K562 (cell line): ENCODE measurements around the gene FN3KRP.

ENCODE experiments used
- HNRNPL ChIP-seq: fragments of 200-400 bp; formaldehyde crosslinking; IDR thresholded peaks from 2 replicates; pipeline ENCODE4 v1.6.1; 2017; ENCODE audit warnings: low read depth, mild to moderate bottlenecking, low read length
- JUN ChIP-seq, 2 experiments: sonication (generic) in 1 of 2; formaldehyde crosslinking in 1 of 2; IDR thresholded peaks; 2 replicates each; pipeline versions ENCODE4 v1.6.1 to v1.8.0; 2012 to 2022; ENCODE audit warnings: borderline replicate concordance in 2 of 2, mild to moderate bottlenecking in 2 of 2, improper control_type of control experiment in 1 of 2, low read depth in 1 of 2, low read length in 1 of 2, missing genetic modification reagents in 1 of 2
- NFXL1 ChIP-seq: fragments of 450-650 bp; formaldehyde crosslinking; IDR thresholded peaks from 2 replicates; pipeline ENCODE4 v1.4.0; 2021; ENCODE audit warnings: mild to moderate bottlenecking
- NR3C1 ChIP-seq: sonication (generic); formaldehyde crosslinking; IDR thresholded peaks from 2 replicates; pipeline ENCODE4 v1.8.1; 2022; ENCODE audit warnings: missing genetic modification reagents
- POLR2AphosphoS5 ChIP-seq: IDR thresholded peaks from 2 replicates; pipeline ENCODE4 v1.6.1; 2011; ENCODE audit warnings: mild to moderate bottlenecking, low read depth, low read length, moderate library complexity; ENCODE audit not compliant: control insufficient read depth, insufficient read depth
- ZNF23 ChIP-seq: fragments of 250-450 bp; sonication (Bioruptor Pico); IDR thresholded peaks from 2 replicates; pipeline ENCODE4 v1.4.0; 2020; ENCODE audit warnings: mild to moderate bottlenecking
- ZNF274 ChIP-seq: IDR thresholded peaks from 2 replicates; pipeline ENCODE4 v1.6.1; 2011; ENCODE audit warnings: low read depth, mild to moderate bottlenecking, low read length, moderate library complexity, borderline replicate concordance
- TF ChIP-seq, protein P1 (sequence below), 3 experiments: IDR thresholded peaks in 2 of 3; conservative IDR thresholded peaks in 1 of 3; 2 replicates each; pipeline ENCODE4 v1.5.1; 2011 to 2012; ENCODE audit warnings: low read length in 3 of 3, mild to moderate bottlenecking in 3 of 3, control low read depth in 2 of 3, improper control_type of control experiment in 1 of 3, inconsistent platforms in 1 of 3, low read depth in 1 of 3, mixed read lengths in 1 of 3, moderate library complexity in 1 of 3; ENCODE audit not compliant: insufficient read depth in 2 of 3

DNA sequence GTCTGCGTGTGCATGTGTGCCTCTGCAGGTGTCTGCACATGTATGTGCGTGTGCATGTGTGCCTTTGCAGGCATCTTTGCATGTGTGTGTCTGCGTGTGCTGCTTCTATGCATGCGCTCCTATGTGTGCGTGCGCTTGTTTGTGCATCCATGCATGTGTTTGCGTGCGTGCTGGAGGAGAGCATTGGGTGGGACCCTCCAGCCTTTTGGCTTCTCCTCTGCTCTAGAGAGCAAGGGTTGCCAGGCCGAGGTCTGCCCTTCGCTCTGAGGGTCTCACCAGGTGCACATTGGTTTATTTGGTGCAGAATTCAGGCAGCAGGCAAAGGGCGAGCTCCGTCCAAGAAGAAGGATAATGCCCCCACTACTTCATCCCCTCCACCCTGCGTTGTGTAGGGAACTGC lies 17.0 kb upstream of the FN3KRP start:
- TF ChIP-seq, protein P1, sequence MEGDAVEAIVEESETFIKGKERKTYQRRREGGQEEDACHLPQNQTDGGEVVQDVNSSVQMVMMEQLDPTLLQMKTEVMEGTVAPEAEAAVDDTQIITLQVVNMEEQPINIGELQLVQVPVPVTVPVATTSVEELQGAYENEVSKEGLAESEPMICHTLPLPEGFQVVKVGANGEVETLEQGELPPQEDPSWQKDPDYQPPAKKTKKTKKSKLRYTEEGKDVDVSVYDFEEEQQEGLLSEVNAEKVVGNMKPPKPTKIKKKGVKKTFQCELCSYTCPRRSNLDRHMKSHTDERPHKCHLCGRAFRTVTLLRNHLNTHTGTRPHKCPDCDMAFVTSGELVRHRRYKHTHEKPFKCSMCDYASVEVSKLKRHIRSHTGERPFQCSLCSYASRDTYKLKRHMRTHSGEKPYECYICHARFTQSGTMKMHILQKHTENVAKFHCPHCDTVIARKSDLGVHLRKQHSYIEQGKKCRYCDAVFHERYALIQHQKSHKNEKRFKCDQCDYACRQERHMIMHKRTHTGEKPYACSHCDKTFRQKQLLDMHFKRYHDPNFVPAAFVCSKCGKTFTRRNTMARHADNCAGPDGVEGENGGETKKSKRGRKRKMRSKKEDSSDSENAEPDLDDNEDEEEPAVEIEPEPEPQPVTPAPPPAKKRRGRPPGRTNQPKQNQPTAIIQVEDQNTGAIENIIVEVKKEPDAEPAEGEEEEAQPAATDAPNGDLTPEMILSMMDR (IDR thresholded peaks at IDR 0.05 in 2 of 3, conservative IDR thresholded peaks at IDR 0.05 in 1 of 3; ENCODE audit: insufficient read depth in 2 of 3, low read depth in 1 of 3, low read length in 3 of 3) = no peak
- no peak for TF ChIP-seq JUN (IDR thresholded peaks at IDR 0.05; ENCODE audit: borderline replicate concordance, low read depth, low read length)
- no peak for TF ChIP-seq JUN (CRISPR knock-in tag; IDR thresholded peaks at IDR 0.05; ENCODE audit: borderline replicate concordance)
- no peak for TF ChIP-seq ZNF274
- TF ChIP-seq NR3C1 = no peak
- TF ChIP-seq NFXL1 (CRISPR knock-in tag) = no peak
- TF ChIP-seq POLR2AphosphoS5 = no peak
- TF ChIP-seq HNRNPL = no peak
- TF ChIP-seq ZNF23 = no peak
